ENCODE data around the gene HAND2.

- no peak for TF ChIP-seq CTCF (IDR thresholded peaks at IDR 0.05)
- TF ChIP-seq ZFX (IDR thresholded peaks at IDR 0.05; ENCODE audit: borderline replicate concordance): no peak
Measured at GRCh38 chr4:173520921-173521466, 9.0 kb downstream of the HAND2 start.

Measured in 22Rv1 (cell line).